ENCODE data around the gene GABARAP.

Gene GABARAP

DNA sequence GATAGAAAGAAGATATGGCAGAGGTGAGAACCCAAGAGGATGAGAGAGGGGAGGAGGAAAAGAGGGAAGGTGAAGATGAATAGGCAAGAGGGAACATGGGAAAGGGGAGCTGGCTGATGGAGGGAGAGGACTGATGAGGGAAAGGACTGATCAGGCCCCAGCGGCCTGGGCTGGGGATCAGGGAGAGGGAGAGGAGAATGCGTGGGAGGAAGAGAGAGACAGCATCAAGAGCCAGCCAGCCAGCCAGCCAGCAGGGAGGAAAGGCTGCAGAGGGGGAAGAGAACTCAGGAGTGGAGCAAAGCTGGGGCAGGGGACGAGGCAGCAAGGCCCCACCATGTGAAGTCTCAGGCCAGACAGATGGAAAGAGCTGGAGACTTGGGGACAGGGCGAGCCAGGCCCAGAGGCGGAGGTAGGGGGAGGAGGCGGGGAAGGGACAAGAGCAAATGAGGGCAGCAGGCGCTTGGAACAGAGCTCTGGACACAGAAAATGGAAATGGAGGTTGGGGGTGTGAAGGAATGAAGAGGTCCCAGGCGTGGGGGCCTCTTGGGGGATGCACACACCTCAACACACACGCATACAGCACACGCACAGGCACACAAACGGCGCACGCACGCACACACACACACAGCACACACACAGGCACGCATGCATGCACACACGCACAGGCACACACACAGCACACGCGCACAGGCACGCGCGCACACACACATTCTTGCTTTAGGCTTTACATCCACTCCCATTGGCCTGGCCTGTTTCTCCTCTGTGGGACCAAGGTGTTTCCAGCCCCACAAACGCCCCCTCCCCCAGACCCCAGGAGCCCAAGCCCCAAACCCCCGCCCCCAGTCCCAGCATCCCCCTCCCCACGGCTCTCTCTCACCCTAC, 34.9 kb downstream of the GABARAP start (continued):
- TF ChIP-seq, protein P1, sequence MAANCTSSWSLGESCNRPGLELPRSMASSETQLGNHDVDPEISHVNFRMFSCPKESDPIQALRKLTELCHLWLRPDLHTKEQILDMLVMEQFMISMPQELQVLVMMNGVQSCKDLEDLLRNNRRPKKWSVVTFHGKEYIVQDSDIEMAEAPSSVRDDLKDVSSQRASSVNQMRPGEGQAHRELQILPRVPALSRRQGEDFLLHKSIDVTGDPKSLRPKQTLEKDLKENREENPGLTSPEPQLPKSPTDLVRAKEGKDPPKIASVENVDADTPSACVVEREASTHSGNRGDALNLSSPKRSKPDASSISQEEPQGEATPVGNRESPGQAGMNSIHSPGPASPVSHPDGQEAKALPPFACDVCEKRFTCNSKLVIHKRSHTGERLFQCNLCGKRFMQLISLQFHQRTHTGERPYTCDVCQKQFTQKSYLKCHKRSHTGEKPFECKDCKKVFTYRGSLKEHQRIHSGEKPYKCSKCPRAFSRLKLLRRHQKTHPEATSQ (tag by site-specific recombination; IDR thresholded peaks at IDR 0.05): no peak
- TF ChIP-seq ZNF354C (tag by site-specific recombination; IDR thresholded peaks at IDR 0.05; ENCODE audit: borderline replicate concordance, low read depth): no peak
- TF ChIP-seq WT1 (tag by site-specific recombination; IDR thresholded peaks at IDR 0.05): no peak
- no peak for TF ChIP-seq ZNF16 (tag by site-specific recombination; IDR thresholded peaks at IDR 0.05; ENCODE audit: low read depth)
- no peak for TF ChIP-seq ZNF239 (tag by site-specific recombination; IDR thresholded peaks at IDR 0.05)

DNA sequence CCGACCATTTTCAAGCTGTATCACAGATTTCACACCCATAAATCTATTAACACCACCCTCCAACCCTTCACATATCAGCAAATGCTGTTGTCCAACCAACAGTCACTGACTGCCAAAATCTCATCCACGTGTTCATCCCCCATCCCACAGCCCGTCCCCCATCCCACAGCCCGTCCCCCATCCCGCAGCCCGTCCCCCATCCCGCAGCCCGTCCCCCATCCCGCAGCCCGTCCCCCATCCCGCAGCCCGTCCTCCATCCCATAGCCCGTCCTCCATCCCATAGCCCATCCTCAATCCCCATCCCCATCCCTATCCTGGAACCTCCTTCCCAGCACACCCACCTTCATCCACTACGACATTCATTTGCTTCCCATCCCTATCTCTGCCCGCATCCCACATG, 36.7 kb downstream of the GABARAP start:
- Histone ChIP-seq H3K4me1 (ENCODE audit: control insufficient read depth, insufficient read depth, low read length) (peaks cover 3% of the 10 kb centered on the region; the same call in 1 of the 2 replicates), H3K9me3 (ENCODE audit: control insufficient read depth, insufficient read depth, low read depth, low read length) (no peaks in the 10 kb centered on the region), H3K4me3 (ENCODE audit: low read depth, low read length) (no peak overlapping the region), H3K36me3 (ENCODE audit: control insufficient read depth in 2 of 2, insufficient read depth in 1 of 2, low read length in 2 of 2) (peaks cover 9 to 31% of the 10 kb centered on the region in 2 experiments), H3K27ac (ENCODE audit: extremely low read depth, low read depth, low read length) (no peak overlapping the region)
- CTCF ChIA-PET: no interaction called here
- TF ChIP-seq, protein P2, sequence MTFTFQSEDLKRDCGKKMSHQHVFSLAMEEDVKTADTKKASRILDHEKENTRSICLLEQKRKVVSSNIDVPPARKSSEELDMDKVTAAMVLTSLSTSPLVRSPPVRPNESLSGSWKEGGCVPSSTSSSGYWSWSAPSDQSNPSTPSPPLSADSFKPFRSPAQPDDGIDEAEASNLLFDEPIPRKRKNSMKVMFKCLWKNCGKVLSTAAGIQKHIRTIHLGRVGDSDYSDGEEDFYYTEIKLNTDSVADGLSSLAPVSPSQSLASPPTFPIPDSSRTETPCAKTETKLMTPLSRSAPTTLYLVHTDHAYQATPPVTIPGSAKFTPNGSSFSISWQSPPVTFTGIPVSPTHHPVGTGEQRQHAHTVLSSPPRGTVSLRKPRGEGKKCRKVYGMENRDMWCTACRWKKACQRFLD (tag by site-specific recombination; IDR thresholded peaks at IDR 0.05): no peak
- TF ChIP-seq KLF8 (tag by site-specific recombination; IDR thresholded peaks at IDR 0.05) (no peak), ZNF239 (tag by site-specific recombination; IDR thresholded peaks at IDR 0.05) (no peak), ZNF777 (tag by site-specific recombination; IDR thresholded peaks at IDR 0.05; ENCODE audit: borderline replicate concordance) (no peak), ZNF555 (tag by site-specific recombination; conservative IDR thresholded peaks at IDR 0.05) (no peak), ZIC2 (tag by site-specific recombination; IDR thresholded peaks at IDR 0.05) (no peak), EGR2 (tag by site-specific recombination; IDR thresholded peaks at IDR 0.05; ENCODE audit: low read depth) (0 out of 2 replicates have a peak, but pooled peaks have one; percentile 6), ZNF501 (tag by site-specific recombination; IDR thresholded peaks at IDR 0.05) (no peak), ZNF514 (tag by site-specific recombination; IDR thresholded peaks at IDR 0.05) (no peak), ZNF10 (tag by site-specific recombination; IDR thresholded peaks at IDR 0.05) (no peak), ZNF48 (tag by site-specific recombination; IDR thresholded peaks at IDR 0.05) (no peak), ZNF621 (tag by site-specific recombination; IDR thresholded peaks at IDR 0.05) (no peak), ZNF529 (tag by site-specific recombination; IDR thresholded peaks at IDR 0.05; ENCODE audit: insufficient replicate concordance) (no peak), ZNF560 (tag by site-specific recombination; IDR thresholded peaks at IDR 0.05; ENCODE audit: borderline replicate concordance) (no peak), GLIS1 (tag by site-specific recombination; IDR thresholded peaks at IDR 0.05) (no peak)
- TF ChIP-seq, protein P3, sequence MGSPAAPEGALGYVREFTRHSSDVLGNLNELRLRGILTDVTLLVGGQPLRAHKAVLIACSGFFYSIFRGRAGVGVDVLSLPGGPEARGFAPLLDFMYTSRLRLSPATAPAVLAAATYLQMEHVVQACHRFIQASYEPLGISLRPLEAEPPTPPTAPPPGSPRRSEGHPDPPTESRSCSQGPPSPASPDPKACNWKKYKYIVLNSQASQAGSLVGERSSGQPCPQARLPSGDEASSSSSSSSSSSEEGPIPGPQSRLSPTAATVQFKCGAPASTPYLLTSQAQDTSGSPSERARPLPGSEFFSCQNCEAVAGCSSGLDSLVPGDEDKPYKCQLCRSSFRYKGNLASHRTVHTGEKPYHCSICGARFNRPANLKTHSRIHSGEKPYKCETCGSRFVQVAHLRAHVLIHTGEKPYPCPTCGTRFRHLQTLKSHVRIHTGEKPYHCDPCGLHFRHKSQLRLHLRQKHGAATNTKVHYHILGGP (tag by site-specific recombination; IDR thresholded peaks at IDR 0.05): no peak
- TF ChIP-seq, protein P4, sequence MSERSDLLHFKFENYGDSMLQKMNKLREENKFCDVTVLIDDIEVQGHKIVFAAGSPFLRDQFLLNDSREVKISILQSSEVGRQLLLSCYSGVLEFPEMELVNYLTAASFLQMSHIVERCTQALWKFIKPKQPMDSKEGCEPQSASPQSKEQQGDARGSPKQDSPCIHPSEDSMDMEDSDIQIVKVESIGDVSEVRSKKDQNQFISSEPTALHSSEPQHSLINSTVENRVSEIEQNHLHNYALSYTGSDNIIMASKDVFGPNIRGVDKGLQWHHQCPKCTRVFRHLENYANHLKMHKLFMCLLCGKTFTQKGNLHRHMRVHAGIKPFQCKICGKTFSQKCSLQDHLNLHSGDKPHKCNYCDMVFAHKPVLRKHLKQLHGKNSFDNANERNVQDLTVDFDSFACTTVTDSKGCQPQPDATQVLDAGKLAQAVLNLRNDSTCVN (tag by site-specific recombination; optimal IDR thresholded peaks at IDR 0.05): peak; percentile 0
- POLR2A ChIA-PET: interaction anchor here (0.9 kb wide), 1 partner anchor 14 kb away, joined by 3 read pairs; the partner anchor contains the start of genes ACADVL and DLG4
